NCI-H2196 treated with DMSO at 0.1 percent for 48 hours (cell line): Measurements from ENCODE around the gene PSORS1C1.

ENCODE experiments used
- DNase-seq: peaks from one replicate; lab custom pipeline; 2025; ENCODE audit not compliant: unreplicated experiment; lab: John Stamatoyannopoulos, UW

PSORS1C1 gene

DNA sequence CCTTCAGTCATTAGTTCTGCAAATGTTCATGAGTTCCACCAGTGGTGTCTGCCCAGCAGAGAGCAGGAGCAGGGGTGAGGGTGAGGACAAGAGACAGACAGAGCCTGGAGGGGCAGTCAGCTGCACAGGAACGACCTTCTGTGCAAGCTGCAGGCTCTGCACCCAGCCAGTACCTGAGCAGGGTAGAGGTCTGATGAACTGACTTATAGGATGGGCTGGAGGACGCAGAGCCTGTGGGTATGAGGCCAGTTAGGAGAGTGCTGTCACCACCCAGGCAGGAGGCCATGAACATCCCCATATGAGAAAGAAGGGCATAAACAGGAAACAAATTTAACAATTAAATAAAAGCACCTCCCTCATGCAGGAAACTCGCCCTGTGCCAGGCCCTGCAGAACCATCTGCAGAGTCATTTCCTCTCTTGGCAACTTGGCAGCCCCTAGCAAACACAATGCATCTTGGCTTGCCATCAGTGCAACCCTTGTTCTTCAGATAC, 20.2 kb upstream of the PSORS1C1 start:
- DNase-seq = peak; percentile 43

DNA sequence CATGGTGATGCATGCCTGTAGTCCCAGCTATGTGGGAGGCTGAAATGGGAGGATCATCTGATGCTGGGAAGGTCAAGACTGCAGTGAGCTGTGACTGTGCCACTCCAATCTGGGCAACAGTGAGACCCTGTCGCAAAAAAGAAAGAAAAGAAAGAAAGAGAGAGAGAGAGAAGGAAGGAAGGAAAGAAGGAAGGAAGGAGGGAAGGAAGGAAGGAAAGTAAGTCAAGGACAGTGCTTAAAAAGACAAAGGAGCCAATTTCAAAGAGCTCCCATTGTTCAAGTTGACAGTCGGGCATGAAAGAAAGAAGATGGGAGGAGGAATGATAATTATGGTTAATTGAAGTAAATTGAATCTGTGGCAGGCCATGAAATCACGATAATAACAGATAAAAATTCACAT, 18.4 kb upstream of the PSORS1C1 start:
- no peak for DNase-seq

DNA sequence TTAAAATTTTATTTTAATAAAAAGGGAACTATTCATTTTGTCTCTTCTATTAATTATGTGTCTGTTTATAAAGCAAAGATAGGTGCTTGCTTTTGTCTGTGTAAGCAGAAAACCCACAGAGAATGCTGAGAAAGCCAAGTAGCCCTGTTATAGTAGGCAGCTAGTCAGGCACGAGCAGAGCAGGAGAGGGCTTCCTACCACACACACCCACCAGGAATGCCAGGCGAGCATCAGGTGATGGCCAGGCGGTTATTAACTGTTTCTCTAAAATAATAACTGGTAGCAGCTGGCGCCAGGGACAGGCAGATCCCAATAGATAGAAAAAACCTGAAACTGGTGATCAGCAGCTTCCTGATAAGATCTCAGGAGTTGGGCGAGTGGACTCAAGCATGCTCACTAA, 17.9 kb upstream of the PSORS1C1 start:
- no peak for DNase-seq

DNA sequence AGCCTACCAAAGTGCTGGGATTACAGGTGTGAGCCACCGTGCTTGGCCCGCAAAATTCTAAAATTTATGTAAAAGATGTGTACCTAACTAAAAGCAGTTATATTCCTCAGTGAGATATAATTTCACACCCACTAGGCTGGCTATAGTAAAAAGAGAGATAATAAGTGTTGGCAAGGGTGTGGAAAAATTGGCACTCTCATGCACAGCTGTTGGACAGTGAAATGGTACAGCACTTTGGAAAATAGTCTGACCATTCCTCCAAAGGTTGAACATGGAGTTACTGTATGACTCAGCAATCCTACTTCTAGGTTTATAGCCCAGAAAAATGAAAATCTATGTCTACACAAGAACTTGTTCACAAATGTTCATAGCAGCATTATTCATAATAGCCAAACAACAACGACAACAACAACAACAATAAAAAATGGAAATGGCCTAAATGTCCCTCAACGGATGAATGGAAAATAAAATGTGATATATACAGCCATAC, 16.1 kb upstream of the PSORS1C1 start:
- no peak for DNase-seq

DNA sequence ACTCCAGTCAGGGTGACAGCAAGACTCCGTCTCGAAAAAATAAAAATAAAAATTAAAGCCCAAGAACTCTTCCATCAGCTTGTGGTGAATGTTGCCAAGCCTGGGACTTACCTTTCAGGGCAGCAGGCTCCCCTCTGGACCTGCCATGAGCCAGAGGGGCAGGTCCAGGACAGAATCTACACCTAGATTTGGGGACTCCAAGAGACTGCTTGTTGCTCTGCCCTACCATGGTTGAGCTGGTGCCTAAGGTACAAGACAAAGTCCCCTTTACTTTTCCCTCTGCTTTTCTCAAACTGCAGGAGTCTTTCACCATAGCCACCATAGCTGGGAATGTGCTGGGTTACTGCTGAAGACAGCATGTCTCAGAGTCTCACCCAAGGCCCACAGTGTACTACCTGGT, 11.5 kb upstream of the PSORS1C1 start:
- no peak for DNase-seq

DNA sequence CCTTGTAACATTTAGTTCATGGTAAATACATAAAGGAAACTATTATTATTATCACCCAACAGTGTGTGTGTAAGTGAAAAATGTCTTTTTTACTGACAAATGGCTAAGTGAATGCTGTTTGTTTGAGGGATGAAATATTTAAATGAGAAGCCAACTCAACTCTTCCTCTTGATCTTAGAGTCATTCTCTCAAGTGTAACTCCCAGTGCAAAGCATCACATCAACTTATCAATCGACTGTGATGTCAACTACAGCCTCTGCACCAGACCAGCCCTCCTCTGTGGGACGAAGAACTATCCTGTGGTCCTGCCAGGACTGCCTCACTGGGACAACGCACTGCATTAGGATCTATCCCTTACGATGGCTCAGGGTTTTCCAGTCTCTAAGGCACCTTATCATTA, 7.5 kb upstream of the PSORS1C1 start:
- no peak for DNase-seq

DNA sequence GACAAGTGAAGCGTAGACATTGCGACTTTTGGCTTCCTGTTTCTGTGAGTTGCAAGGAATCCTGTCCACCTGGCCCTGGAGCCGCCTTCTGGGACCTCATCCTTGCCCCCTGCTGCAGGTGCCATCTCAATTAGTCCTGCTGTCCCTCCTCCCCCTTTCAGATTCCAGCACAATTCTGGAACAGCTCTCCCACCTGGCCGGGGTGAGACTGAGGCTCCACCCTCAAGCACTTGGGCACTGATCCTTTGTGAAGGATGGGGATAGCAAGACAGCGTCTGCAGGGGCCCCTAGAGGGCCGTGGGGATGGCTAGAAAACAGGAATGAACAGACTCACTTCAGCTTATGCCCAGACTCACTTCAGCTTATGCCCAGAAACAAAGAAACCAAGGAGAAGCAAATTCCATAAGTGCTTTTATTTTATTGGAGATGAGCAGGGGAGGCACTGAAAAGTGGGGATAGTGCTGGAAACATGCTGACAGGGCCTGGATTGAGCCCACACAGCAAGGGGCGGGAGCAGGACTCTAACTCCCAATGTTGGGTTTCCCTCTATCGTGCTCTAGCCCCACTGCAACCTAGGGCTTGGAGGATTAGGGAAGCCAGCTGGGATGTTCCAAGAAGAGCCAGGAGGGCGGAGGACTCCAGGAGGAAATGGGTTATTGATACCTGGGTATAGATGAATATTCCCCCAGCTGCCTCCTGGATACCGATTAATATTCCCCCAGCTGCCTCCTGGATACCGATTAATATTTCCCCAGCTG, 3.6 kb upstream of the PSORS1C1 start:
- DNase-seq = no peak

DNA sequence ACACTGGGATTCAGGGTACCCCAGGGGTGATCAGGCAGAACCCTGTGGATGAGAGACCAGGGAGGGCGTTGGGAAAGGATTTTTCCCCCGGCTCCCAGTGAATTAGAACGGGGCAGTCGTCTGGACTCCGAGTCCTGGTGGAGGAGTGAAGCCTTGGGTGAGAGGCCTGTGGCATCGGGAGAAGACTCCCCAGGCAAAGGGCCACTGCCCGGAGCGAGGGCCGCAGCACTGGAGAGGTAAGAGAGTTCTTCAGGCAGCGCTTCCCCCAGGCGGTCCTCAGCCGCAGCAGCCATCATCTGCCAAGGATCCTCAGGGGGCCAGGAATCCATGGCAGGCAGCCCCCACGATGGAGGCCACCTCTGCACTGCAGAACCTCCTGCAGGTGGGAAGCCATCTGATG, 2.9 kb upstream of the PSORS1C1 start:
- DNase-seq = no peak

DNA sequence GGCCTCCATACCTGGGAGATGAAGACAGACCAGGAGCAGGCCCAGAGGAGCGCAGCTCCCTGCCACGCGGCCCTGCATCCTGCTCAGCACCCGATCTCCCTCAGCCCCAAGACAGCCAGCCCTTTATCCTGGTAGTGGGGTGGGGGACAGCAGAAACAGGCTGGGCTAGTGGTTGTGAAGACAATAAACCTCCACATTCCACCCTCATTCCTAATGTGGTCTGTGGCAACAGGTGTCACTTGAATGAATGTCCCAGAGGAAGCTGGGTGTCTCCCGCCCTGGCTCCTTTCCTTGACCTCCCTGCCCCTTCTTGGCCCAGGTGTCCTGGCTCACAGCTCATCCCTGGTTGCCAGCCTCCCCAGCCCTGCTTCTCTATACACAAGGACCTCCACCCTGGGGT, 2.1 kb upstream of the PSORS1C1 start, which contains the start of gene C6orf15:
Gene C6orf15, minus strand, starts transcription at position 98 of the 400 bp plus-strand sequence. Its CDS starts 20 bp downstream, at position 78.
- DNase-seq = no peak

DNA sequence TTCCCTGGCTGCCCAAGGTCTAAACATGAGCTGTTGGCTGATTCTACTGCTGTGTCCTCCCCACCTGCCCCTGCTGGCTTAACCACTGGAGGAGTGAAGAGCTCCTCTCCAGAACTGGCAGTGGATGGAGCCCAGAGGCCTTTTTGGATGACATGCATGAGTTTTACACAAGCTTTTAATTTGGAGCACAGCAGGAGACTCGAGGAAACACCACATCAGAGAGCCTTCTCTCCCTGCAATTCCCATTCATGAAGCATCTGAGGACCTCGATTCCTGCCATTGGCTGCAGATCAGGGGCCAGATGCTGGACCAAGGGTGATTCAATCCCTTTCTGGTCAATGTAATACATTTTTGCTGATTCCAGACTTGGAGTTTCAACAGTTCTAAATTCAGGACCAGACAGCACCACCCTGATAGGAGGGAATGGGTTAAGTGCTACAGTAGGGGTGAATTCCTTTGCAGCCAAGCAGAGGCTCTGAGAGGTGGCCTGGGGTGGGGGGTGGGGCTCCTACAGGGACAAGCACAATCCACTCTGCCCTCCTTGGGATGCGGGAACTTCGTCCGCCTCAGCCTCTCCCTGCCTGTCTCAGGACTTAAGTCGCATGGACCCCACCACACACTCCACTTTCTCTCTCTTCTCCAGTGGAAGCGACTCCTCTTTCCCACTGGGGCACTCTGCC, 599 bp upstream of the PSORS1C1 start:
- no peak for DNase-seq

DNA sequence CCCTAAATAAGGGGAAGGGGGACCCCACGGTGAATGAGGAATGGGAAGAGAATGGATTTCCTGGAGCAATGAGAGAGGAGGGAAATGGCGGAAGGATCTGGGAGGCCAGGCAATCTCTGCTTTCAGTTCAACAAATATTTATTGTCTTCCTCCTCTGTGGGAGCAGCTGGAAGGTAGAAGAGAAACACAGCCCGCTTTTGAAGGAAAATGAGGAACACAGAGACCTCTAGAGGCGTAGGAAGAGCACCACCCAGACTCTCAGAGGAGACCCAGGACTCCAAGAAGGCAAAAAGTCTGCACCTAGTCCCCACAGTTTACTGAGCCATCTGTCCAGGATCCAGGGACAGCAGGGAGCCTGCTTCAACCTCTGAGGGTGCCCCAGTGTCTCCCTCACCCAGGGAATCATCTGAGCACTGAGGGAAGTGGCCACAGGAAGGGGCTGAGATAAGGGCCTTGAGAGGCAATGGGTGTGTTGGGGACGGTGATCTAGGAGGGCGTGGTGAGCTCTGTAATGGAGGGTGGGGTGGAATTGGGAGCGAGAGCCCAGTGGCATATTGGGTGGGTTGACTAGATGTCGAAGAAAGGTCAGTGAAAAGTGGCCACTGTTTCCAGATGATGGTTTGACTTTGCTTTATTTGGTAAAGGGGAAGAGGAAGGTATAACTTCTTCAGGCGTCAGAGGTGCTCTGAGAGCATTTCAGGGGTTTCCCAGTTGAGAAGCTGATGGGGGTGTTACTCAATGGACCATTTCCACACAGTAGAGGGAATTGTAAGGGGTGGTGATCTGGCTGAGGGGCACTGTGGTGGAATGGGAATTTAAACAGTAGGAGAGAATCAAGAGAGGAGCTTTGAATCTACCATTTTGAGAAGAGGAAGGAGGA, 610 bp downstream of the PSORS1C1 start:
- DNase-seq = no peak

DNA sequence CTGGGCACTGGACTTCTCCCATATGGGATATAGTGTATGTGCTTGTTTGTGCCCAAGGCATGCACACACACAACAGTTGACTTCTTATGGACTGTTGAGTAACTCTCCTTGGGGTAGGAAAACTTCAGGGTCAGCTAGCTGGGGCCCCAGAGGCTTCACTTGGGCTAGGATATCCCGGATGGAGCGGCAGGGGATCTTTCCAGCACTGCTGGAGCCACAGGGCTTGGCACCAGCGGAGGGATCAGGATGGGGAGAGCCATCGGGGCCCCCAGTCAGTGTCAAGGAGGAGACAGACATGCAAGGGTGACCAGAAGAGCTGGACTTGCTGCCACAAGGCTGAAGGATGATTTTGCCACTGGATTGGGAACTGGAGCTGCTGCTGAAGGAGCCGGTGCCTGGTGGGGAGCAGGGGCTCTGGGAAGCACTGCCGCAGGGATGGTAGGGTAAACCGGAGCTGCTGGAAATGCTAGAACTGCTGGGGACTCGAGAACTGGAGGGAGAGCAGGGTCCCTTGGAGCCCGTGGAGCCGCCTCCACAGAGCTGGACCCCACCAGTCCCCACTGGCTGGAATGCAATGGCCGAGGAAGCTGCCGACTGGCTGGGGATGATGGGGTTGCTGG, 1.5 kb downstream of the PSORS1C1 start:
- DNase-seq = no peak

DNA sequence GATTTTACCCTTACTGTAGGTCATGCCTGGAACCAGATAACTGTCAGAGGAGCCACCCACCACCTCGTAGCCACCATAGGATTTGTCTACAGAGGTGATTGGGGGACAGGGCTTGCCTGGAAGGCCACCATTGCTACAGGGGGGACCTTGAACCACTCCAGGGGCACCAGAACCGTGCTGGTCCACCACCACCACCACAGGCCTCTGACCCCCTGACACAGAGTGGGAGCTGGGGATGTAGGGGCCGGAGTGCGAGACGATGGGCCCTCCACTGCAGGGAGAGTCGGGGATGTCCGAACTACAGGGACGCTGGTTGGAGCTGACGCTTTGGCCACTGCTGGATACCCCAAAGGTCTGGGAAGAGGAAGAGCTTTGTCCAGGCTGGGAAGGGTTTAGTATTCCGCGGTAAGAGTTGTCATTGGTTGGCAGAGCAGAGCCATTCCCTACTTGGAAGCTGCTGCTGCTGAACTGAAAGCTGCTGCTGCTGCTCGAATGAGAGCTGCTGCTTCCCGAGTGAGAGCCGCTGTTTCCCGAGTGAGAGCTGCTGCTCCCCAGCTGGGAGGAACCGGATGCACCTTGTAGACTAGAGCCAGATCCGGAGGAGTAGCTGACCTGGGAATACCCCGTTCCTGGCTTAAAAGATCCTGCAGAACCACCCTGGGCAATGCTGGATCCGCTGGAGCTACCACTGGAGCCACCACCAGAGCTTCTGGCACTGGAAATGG, 2.2 kb downstream of the PSORS1C1 start:
- DNase-seq = no peak

DNA sequence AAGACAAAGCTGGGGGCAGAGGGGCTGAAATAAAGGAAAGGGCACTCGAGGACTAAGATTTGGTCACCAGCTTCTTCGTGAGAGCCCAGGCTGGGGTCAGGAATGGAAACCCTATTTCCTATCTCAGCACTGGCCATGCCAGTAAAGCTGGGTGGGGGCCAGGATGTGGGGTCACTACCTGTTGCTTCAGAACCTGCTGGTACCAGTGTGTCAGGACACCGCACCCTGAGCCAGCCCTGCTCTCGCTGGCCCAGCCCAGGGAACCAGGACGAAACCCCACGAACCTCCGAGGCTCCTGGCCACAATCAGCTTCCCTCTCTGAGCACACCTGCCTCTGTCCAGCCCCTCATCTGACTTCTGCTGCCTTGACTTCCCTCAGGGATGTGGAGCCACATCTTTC, 3.6 kb downstream of the PSORS1C1 start:
- DNase-seq = no peak

DNA sequence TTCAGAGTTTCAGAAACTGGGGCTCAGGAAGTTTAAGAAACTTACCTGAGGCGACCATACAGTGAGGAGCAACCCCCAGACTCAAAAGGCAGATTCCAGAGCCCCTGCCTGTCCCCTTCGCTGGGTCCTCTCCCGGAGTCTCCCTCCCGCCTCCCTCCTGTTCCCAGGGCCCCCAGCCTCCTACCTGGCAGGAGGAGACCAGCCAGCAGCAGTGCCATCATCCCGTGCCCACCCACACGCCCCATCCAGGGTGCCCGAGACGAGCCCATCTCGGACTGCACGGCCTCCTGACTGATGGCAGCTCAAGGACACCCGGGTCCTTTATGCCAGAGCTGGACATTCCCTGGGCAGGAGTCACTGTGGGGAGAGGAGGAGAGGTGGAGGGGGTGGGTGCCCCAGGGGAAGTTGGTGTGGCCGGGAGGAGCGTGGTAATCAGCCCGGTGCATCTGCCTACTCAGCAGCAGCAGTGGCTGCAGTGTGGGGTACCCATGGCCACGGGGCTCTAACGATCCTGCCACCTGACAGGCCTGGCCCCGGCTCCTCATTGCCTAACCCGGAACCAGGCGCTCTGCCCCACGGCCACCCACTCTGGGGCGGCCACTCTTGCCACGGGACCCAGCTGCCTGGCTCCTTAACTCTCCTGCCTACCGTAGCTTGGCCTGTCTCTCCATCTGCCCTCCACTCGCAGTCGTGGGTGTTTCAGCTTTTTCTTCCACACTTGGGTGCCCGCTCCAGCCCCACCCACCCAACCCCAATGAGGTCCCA, 5.7 kb downstream of the PSORS1C1 start, which contains the start of gene CDSN:
Gene CDSN, minus strand, starts transcription at position 296 of the 765 bp plus-strand sequence. Its CDS starts 27 bp downstream, at position 269.
- no peak for DNase-seq

DNA sequence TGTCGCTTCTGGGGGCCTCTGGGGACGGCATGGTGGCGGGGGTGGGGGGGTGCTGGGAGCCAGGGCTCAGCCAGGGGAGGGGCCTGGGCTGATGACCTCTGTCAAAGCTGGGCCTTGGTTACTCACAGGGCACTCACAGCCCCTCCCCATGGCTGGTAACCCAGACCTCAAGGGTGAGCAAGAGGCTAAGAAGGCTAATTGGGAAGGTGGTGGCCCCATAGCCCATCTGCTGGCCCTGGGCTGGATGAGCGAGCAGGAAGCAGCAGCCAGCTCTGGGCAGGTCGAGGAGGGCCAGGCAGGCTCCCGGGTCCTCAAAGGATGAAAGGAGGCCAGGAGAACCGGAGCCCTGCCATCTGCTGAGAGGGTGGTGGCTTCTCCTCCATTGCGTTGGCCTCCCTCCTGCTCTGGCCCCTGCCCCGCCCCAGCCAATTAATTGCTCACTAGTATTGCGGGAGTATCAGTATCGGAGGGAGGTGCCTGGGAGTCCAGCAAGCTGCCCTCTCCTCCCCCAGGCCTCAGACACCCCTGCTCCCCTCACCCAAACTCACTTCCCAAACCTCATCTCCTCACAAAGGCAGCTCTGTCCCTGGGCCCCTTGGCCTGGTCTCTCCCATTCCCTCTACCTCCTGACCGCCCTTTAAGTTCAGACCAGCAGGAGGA, 6.7 kb downstream of the PSORS1C1 start:
- DNase-seq = no peak

DNA sequence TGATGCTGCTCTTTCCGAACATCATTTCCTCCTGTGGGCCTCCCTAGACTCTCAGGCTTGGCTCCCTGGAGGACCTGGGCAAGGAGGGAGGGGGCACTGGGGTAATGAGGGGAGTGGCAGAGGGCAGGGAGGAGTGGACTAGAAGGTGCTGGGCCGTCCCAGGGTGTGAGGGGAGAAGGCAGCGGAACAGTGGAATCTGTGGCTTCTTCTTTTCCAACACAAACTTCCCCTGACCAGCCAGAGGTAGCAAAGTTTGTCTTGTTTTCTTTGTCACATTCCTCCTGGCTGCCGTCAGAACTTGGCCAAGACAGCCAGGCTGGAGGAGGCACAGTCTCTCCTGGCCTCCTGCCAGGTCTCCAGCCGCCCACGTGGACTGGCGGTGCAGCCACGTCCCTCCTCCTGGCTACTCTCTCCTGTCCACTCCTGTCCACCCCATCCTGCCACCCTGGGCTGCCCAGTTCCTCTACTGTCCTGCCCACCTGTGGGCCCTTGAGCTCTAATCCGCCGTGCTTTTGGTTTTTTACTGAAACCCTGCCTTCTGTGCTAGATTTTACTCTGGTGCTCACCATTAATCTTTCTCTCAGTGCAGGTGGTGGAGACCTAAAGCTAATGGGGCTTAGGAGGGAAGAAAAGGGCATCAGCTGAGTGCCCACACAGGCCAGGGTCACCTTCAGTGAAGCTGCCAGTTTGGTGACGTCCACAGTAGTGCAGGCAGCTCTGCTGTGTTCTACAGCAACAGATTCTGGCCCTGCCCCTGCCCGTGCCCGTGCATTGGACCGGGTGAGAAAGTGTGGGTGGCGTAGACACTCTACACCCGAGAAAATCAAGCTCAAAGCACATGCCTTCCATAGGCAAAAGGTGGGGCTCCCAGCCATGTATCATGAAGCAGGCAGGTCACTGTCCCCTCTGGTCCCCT, 8.4 kb downstream of the PSORS1C1 start:
- DNase-seq = peak; percentile 21

DNA sequence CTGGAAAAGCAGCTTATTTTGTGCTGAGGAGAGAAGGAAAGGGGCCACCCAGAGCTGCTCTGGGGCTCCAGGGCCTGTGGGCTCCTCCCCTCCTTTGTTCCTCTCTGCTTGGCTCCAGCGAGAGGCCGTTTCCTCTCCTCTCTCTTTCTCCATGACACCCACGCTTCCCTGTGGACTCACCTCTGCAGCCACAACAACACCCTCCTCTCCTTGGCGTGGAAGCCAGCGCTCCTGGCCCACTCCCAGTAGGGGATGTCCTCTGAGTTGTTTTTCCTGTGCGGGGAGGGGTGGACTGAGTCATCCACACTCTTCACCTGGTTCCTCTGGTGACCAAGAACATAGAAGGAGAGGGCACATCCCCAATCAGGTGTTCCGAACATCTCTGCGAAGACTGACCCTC, 10.6 kb downstream of the PSORS1C1 start:
- DNase-seq = no peak
